ENCODE measurements around the gene SIAH1. TPM values are rescaled to one million over a fixed set of nuclear protein-coding genes. Genes with fewer than 3 reads are reported as not detected.

Gene SIAH1
- total and polyA plus RNA-seq, 9 of the 15 experiments (the other 6 are each of a cell fraction or from before 2014, with no cell fraction given): 4.1 to 14.3 (median 12.5) TPM

DNA sequence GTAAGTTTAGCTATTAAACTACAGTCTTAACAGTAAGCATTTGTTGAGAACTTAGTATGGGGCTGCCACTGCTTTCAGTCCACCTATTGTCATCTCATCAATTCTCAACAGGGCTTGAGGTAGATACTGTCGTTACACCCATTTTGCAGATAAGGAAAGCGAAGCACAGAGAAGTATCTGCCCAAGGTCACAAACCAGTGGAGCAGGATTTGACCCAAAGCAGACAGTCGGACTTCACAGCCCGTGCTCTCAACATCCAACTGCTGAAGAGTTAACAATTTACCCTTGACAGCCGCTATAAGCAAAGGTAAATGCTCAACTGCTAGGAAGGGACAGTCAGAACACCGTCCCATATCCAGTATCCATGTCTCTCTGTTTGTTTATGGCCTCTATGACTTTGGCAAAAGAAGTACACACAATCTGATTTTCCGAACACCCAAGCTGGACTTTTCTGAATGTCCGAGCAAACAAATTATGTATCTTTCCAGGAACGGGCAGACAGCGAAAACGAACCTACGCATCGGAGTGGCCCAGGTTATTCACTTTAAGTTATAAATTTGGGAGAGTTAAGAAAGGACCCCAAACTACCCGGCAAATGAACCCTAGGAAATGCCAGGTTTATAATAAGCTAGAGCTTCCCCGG lies 1.2 kb downstream of the SIAH1 start (continued):
- TF ChIP-seq CBFA2T3 (IDR thresholded peaks at IDR 0.05) (0 out of 2 replicates have a peak, but pooled peaks have one; percentile 17), DPF2 (IDR thresholded peaks at IDR 0.05) (peak; percentile 34; the same call in 1 of the 2 replicates), BCOR (IDR thresholded peaks at IDR 0.05) (peak; percentile 85), RHOXF2B (CRISPR knock-in tag; conservative IDR thresholded peaks at IDR 0.05) (no peak), ZNF316 (IDR thresholded peaks at IDR 0.05) (peak; percentile 25; the same call in 1 of the 2 replicates), NBN (IDR thresholded peaks at IDR 0.05; ENCODE audit: low read depth) (peak; percentile 59; the same call in 1 of the 2 replicates), ZZZ3 (IDR thresholded peaks at IDR 0.05) (no peak), BRF1 (IDR thresholded peaks at IDR 0.05; ENCODE audit: borderline replicate concordance, extremely low read depth, insufficient read length) (no peak), MECOM (CRISPR knock-in tag; IDR thresholded peaks at IDR 0.05) (no peak), ESRRA (IDR thresholded peaks at IDR 0.05; ENCODE audit: borderline replicate concordance, low read depth) (peak; percentile 99), ETV1 (tag; conservative IDR thresholded peaks at IDR 0.05; ENCODE audit: low read depth) (no peak), ADNP (tag; IDR thresholded peaks at IDR 0.05) (peak; percentile 73), ZC3H8 (IDR thresholded peaks at IDR 0.05) (no peak), HDGF (IDR thresholded peaks at IDR 0.05) (no peak), GTF2E2 (tag; IDR thresholded peaks at IDR 0.05) (peak; percentile 59; the same call in 1 of the 2 replicates), PTTG1 (tag; IDR thresholded peaks at IDR 0.05; ENCODE audit: low read depth) (no peak), ZSCAN32 (CRISPR knock-in tag; IDR thresholded peaks at IDR 0.05) (no peak), SMARCA5 (IDR thresholded peaks at IDR 0.05) (peak; percentile 82), C11orf30 (IDR thresholded peaks at IDR 0.05; ENCODE audit: low read depth) (0 out of 2 replicates have a peak, but pooled peaks have one; percentile 6), HEY1 (CRISPR knock-in tag; IDR thresholded peaks at IDR 0.05; ENCODE audit: borderline replicate concordance) (no peak), RBM25 (IDR thresholded peaks at IDR 0.05; ENCODE audit: low read depth, low read length, severe bottlenecking) (peak; percentile 81), NRF1 (conservative IDR thresholded peaks at IDR 0.05 in 1 of 2, IDR thresholded peaks at IDR 0.05 in 1 of 2) (no peak)
- TF ChIP-seq, protein P1, sequence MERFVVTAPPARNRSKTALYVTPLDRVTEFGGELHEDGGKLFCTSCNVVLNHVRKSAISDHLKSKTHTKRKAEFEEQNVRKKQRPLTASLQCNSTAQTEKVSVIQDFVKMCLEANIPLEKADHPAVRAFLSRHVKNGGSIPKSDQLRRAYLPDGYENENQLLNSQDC (CRISPR knock-in tag; IDR thresholded peaks at IDR 0.05): no peak
- TF ChIP-seq, protein P2, sequence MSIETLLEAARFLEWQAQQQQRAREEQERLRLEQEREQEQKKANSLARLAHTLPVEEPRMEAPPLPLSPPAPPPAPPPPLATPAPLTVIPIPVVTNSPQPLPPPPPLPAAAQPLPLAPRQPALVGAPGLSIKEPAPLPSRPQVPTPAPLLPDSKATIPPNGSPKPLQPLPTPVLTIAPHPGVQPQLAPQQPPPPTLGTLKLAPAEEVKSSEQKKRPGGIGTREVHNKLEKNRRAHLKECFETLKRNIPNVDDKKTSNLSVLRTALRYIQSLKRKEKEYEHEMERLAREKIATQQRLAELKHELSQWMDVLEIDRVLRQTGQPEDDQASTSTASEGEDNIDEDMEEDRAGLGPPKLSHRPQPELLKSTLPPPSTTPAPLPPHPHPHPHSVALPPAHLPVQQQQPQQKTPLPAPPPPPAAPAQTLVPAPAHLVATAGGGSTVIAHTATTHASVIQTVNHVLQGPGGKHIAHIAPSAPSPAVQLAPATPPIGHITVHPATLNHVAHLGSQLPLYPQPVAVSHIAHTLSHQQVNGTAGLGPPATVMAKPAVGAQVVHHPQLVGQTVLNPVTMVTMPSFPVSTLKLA (conservative IDR thresholded peaks at IDR 0.05): peak in 1 of 2 experiments; percentile 52; a peak in 2 of 4 replicates
- TF ChIP-seq, protein P3, sequence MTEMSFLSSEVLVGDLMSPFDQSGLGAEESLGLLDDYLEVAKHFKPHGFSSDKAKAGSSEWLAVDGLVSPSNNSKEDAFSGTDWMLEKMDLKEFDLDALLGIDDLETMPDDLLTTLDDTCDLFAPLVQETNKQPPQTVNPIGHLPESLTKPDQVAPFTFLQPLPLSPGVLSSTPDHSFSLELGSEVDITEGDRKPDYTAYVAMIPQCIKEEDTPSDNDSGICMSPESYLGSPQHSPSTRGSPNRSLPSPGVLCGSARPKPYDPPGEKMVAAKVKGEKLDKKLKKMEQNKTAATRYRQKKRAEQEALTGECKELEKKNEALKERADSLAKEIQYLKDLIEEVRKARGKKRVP (CRISPR knock-in tag; IDR thresholded peaks at IDR 0.05): no peak

Measured in K562 (cell line).